Erythroblast (primary cell): ENCODE results near the gene CXXC5.
"Not testable (repeated sequence)": the region's sequence is repeated elsewhere in the genome, so short reads cannot be mapped to it uniquely, and the experiment has no call there.

Experiments
- DNase-seq, 2 experiments: peaks; one replicate each; lab custom pipeline; 2025; lab: John Stamatoyannopoulos, UW
- GATA1 ChIP-seq: IDR thresholded peaks from 2 replicates; pipeline ENCODE4 v1.6.1; 2011; ENCODE audit warnings: low read depth, mild to moderate bottlenecking, control low read depth, low read length, moderate library complexity
- POLR2A ChIP-seq: IDR thresholded peaks from 2 replicates; pipeline ENCODE4 v1.6.1; 2011; ENCODE audit warnings: mild to moderate bottlenecking, low read length

CXXC5 gene

DNA sequence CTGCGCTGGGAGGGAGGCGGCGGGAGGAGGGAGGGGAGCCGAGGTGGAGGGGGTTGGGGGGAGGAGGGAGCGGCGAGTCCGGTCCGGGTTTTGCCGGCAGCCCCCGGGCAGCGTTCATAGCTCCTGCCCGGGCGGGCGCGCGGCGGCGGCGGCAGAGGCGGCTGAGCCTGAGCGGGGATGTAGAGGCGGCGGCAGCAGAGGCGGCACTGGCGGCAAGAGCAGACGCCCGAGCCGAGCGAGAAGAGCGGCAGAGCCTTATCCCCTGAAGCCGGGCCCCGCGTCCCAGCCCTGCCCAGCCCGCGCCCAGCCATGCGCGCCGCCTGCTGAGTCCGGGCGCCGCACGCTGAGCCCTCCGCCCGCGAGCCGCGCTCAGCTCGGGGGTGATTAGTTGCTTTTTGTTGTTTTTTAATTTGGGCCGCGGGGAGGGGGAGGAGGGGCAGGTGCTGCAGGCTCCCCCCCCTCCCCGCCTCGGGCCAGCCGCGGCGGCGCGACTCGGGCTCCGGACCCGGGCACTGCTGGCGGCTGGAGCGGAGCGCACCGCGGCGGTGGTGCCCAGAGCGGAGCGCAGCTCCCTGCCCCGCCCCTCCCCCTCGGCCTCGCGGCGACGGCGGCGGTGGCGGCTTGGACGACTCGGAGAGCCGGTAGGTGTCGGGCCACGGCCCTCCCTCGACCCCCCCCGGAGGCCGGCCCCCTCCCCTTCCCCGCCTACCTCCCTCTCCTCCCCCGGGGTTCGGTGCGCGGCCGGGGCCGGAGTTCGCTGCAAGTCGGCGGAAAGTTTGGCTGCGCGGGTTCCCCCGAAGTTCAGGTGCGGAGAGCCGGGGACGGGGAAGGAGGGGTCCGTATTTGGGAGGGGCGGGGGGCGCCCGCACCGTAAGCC lies at the start of gene CXXC5:
CXXC5 (plus strand) TSS at position 145 of the 877 bp plus-strand sequence. CDS start 32,175 bp downstream, outside the sequence.
- peak; percentile 88 to 92 for DNase-seq
- TF ChIP-seq POLR2A (peak; percentile 69), GATA1 (no peak)

DNA sequence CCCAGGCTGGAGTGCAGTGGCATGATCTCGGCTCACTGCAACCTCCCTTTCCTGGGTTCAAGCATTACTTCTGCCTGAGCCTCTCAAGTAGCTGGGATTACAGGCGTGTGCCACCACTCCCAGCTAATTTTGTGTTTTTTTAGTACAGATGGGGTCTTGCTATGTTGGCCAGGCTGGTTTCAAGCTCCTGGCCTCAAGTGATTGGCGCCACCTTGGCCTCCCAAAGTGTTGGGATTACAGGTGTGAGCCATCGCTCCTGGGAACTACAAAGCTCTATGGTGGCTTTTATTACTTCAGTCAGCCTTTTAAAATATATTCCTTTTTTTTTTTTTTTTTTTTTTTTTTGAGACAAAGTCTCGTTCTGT lies 49.6 kb upstream of the CXXC5 start:
- not testable (repeated sequence) for DNase-seq

DNA sequence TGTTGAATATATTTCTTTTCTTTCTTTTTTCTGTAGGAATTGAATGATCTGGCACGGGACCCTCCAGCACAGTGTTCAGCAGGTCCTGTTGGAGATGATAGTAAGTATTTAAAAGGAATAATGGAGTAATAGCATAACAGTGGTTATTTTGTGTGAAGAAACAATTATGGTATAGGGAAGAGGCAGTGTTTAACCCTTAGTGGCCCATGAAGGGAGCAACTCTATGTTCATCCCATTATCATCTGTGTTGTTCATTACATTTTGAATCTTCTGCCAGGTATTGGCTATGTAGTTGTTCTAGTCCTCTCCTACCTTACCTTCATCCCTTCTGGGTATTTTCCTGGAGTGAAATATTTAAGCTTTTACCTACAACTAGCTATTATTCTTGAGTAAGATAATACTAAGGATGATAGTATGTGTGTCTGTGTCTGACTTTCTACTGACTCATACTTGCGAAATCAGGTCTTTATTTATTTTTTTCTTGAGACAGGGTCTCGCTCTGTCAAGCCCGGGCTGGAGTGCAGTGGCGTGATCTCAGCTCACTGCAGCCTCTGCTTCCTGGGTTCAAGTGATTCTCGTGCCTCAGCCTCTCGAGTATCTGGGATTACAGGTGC lies 47.7 kb upstream of the CXXC5 start:
- no peak for DNase-seq
- TF ChIP-seq GATA1: no peak
- no peak for TF ChIP-seq POLR2A

DNA sequence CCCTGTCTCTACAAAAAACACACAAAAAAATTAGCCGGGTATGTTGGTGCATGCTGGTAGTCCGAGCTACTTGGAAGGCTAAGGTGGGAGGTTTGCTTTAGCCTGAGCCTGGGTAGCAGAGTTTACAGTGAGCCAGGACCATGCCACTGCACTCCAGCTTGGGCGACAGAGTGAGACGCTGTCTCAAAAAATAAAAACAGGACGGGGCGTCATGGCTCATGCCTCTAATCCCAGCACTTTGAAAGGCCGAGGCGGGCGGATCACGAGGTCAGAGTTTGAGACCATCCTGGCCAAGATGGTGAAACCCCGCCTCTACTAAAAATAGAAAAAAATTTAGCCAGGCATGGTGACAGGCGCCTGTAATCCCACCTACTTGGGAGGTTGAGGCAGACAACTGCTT lies 46.7 kb upstream of the CXXC5 start:
- TF ChIP-seq POLR2A (no peak), GATA1 (no peak)

DNA sequence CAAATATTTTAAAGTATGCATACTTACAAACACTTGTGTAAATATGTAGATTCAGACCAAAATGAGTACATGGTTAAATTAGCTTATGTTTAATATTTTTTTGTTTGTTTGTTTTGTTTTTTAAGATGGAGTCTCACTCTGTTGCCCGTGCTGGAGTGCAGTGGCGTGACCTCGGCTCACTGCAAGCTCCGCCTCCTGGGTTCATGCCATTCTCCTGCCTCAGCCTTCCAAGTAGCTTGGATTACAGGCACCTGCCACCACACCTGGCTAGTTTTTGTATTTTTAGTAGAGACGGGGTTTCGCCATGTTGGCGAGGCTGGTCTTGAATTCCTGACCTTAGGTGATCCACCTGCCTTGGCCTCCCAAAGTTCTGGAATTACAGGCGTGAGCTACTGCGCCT lies 46.2 kb upstream of the CXXC5 start:
- DNase-seq: not testable (repeated sequence)

More for the DNA sequence above, 46.7 kb upstream of the CXXC5 start:
- no peak for DNase-seq

DNA sequence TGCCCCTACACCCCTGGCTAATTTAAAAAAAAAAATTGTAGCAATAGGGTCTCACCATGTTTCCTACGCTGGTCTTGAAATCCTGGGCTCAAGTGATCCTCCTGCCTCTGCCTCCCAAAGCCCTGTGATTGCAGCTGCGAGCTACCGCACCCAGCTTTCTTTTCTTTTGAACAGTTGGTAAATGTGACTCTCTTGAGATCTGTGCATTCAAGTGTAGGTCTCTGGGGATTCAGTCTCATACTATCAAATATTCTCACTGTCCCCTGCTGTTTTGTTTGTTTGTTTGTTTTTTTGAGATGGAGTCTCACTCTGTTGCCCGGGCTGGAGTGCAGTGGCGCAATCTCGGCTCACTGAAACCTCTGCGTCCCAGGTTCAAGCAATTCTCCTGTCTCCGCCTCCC lies 42.3 kb upstream of the CXXC5 start:
- TF ChIP-seq POLR2A: no peak
- TF ChIP-seq GATA1: no peak
- no peak for DNase-seq

DNA sequence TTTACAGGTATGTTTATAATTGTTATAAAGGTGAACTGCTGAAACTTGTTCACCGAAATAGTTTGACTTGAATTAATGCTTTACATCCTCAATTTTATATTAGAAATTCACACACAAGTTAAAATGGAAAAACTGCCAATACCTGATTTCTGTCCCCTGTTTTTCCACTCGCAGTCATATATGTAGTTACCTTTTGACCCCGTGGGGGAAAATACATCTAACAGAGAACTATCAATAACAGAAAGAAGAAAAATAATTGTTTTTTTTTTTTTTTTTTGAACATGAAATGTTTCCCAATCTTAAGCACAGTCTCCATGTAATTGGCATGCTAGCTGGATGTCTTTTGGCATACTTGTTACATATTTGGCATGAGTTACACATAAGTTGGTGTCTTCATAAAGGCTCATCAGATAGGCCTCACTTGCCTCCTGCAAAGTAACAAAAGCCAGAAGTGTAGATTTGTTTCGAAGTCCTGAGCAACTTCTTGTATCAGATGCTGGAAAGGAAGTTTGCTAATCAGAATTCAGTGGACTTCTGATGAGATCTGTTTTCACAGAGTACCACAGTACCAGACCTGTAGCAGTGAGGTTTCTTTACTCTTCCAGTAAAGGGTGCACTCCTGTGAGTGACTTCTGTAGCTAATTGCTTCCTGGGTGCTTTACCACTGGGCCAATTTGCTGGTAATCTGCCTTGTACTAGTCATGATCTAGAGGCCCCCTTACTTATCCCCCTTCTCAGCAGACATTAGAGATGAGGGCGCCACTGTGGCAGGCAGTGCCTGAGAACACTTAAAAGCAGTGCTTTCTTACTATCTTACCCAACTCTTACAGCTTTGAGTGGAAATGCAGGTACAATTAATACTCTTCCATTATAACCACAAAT lies 36.2 kb upstream of the CXXC5 start:
- TF ChIP-seq POLR2A (no peak), GATA1 (no peak)
- no peak for DNase-seq

DNA sequence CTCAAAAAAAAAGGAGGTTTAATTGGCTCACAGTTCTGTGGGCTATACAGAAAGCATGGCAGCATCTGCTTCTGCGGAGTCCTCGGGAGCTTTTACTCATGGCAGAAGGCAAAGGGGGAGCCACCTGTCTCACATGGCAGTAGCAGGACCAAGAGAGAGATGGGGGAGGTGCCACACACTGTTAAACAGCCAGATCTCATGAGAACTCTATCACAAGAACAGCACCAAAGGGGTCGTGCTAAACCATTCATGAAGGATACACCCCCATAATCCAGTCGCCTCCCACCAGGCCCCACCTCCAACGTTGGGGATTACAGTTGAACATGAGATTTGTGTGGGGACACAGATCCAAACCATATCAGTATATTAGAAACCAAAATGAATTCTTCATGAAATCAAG lies 28.3 kb upstream of the CXXC5 start:
- DNase-seq: no peak
- TF ChIP-seq POLR2A (no peak), GATA1 (no peak)

DNA sequence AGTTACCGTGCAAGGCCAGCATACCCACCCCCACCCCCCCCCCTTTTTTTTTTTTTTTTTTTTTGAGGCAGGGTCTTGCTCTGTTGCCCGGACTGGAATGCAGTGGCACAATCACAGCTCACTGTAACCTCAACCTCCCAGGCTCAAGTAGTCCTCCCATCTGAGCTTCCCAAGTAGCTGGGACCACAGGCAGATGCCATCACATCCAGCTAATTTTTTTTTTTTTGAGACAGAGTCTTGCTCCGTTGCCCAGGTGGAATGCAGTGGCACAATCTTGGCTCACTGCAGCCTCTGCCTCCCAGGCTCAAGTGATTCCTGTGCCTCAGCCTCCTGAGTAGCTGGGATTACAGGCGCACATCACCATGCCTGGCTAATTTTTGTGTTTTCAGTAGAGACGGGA lies 22.8 kb upstream of the CXXC5 start:
- not testable (repeated sequence) for DNase-seq

DNA sequence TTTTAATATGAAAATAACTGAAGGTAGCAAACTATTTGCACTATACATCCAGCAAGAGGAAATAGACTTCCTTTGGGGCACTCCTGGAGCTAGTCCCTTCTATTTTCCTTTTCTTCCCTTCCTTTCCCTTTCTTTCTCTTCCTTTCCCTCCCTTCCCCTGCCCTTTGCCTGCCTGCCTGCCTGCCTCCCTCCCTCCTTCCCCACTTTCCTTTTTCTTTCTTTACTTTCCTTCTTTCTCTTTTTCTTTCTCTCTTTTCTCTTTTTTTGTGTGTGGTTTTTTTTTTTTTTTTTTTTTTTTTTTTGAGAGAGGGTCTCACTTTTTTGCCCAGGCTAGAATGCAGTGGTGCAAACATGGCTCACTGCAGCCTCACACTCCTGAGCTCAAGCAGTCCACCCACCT lies 17.3 kb upstream of the CXXC5 start:
- no peak for DNase-seq
- TF ChIP-seq POLR2A (no peak), GATA1 (no peak)

DNA sequence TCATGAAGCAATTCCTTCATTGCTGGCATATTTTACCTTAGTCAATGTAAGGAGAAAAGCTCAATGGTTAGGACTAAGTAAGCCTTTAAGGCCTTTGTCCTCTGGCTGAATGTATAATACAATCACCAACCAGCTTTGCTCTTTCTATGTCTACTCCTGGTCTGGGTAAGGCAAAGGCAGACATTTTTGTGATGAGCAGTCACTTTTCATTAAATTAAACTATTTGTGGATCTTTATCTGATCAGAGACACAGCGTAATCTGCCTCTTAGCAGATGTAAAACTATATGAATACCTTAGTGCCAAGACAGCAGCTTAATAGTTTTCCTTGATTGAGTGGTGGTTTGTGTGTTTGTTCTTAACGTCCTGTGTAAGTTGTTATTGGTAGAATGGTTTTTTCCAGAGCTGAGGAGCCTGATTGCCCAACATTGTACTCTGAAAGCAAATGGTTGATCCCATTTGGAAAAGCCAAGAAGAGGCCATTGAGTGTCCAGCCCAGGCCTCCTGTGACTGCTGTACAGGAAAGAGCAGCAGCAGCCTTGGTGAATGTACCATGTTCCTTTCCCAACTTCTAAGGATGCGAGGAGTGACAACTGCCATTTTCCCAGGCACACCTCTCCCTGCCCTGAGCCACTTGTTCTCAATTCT lies 16.5 kb upstream of the CXXC5 start:
- no peak for DNase-seq
- TF ChIP-seq GATA1 (no peak), POLR2A (no peak)

DNA sequence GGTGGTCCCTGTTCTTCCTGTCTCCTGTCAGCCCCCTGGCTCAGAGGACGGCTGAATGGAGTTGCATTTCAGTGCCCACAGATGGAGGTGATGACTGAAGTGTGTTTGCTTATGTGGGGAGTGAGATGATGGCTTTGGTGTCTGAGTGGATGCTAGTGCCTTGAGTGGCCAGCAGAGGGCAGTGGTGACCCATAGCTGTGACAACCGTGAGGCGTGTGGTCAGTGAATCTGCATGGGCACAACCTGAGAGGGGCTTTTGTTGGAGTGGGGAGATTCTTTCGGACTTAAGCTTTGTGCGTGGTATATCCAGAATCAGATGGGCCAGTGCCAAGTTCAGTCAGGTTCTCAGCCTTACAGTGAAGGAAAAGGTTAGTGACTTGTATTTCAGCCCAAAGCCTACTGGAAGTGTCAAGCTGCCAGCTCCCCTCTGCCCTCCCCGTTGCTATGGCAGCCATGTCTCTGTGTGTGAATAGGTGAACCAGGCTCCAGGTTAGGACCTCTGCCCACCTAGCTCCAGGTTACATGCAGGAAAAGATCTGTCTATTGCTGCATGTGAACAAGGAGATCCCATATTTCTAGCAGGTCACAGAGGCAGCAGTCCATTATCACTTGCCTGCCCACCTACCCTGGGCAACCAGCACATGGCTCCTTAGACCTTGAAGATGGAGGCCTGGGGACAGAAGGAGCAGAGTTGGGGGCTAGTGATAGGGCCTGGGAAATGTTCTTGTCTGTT lies 14.7 kb upstream of the CXXC5 start:
- DNase-seq: peak; percentile 79 to 89
- TF ChIP-seq GATA1 (no peak), POLR2A (no peak)

DNA sequence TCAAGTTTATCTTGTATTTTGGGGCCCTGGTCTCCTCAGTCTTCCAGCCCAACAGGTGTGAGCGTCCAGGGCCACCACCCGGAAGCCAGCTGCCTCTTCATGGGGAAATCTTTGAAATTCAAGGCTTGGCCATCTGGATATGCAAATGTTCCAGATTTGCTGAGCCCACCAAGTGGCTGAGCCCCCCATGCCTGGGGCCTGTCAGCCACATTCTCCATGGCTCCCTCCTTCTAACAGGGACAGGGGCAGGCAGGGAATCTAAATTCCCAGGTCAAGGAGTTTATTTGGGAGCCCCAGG lies 14.2 kb upstream of the CXXC5 start:
- TF ChIP-seq POLR2A: no peak
- TF ChIP-seq GATA1: no peak
- DNase-seq: no peak
